ENCODE measurements around the gene NCKAP5.
A peak's percentile ranks its signal among the peaks of the same experiment; 100 is the strongest.

Gene NCKAP5

DNA sequence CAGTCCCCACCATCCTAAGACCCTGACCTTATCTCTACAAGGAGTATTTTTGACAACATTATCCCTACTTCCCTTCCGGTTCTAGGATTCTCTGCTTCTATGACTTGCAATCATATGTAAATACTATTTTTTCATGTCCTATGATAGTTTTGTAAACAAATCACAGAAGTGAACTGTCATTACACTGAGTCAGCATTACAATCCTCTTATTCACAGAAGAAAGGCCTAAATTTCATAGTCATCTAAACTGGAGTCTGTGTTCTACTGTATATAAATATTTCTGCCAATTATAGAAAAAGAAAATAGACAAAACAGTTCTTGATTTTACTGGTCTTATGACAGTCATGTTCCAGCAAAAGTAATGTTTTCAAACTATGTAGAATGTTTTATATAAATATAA, 265.1 kb downstream of the NCKAP5 start:
- TF ChIP-seq CTCF (IDR thresholded peaks at IDR 0.05; ENCODE audit: poor library complexity, severe bottlenecking): no peak
- no peaks in the 10 kb centered on the region for H3K4me1 ChIP-seq (ENCODE audit: insufficient read depth, poor library complexity, severe bottlenecking)
- H3K4me3 ChIP-seq (ENCODE audit: severe bottlenecking): no peak overlapping the region
- H3K27ac ChIP-seq (ENCODE audit: poor library complexity, severe bottlenecking): no peak overlapping the region
- ATAC-seq (ENCODE audit: low read depth): no peak
- H3K36me3 ChIP-seq (ENCODE audit: low read depth): no peaks in the 10 kb centered on the region
- H3K9me3 ChIP-seq (ENCODE audit: severe bottlenecking): no peaks in the 10 kb centered on the region
- no peak for DNase-seq (ENCODE audit: low spot score)
- H3K27me3 ChIP-seq (ENCODE audit: insufficient read depth, poor library complexity, severe bottlenecking): no peaks in the 10 kb centered on the region

GRCh38 chr2:133296401-133296800, 271.9 kb downstream of the NCKAP5 start:
- ATAC-seq (ENCODE audit: low read depth) (no peak; the same call in 2 of the 3 replicates), DNase-seq (ENCODE audit: low spot score) (no peak)
- no peaks in the 10 kb centered on the region for H3K27me3 ChIP-seq (ENCODE audit: insufficient read depth, poor library complexity, severe bottlenecking)
- H3K4me3 ChIP-seq (ENCODE audit: severe bottlenecking): no peak overlapping the region
- TF ChIP-seq CTCF (IDR thresholded peaks at IDR 0.05; ENCODE audit: poor library complexity, severe bottlenecking): no peak
- no peak overlapping the region for H3K27ac ChIP-seq (ENCODE audit: poor library complexity, severe bottlenecking)
- no peaks in the 10 kb centered on the region for H3K36me3 ChIP-seq (ENCODE audit: low read depth)
- H3K9me3 ChIP-seq (ENCODE audit: severe bottlenecking): no peaks in the 10 kb centered on the region
- no peaks in the 10 kb centered on the region for H3K4me1 ChIP-seq (ENCODE audit: insufficient read depth, poor library complexity, severe bottlenecking)

GRCh38 chr2:133293544-133294353, 274.5 kb downstream of the NCKAP5 start:
- no peaks in the 10 kb centered on the region for H3K27me3 ChIP-seq (ENCODE audit: insufficient read depth, poor library complexity, severe bottlenecking)
- DNase-seq (ENCODE audit: low spot score) (no peak), ATAC-seq (ENCODE audit: low read depth) (no peak)
- H3K36me3 ChIP-seq (ENCODE audit: low read depth): no peaks in the 10 kb centered on the region
- no peak overlapping the region for H3K4me3 ChIP-seq (ENCODE audit: severe bottlenecking)
- no peak overlapping the region for H3K27ac ChIP-seq (ENCODE audit: poor library complexity, severe bottlenecking)
- H3K9me3 ChIP-seq (ENCODE audit: severe bottlenecking): no peaks in the 10 kb centered on the region
- no peak for TF ChIP-seq CTCF (IDR thresholded peaks at IDR 0.05; ENCODE audit: poor library complexity, severe bottlenecking)
- H3K4me1 ChIP-seq (ENCODE audit: insufficient read depth, poor library complexity, severe bottlenecking): no peaks in the 10 kb centered on the region

DNA sequence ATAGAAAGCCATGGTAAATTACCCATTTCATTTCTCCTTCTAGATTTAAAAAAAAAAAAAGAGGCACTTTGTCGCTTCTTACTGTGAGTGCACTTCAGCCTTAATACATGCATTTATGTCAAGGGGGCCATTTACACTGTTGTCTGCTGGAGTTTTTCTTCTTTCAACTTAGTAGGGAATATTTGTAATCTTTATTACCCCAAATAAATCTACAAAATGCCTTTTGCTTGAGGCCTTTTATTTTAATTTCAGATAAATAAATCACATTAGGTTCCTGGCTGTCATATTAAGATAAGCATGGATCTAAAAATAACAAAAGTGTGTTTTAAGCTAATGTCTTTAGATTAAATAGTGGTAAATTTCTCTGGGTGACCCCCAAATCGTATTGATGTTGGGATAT, 276.0 kb downstream of the NCKAP5 start:
- H3K9me3 ChIP-seq (ENCODE audit: severe bottlenecking): no peaks in the 10 kb centered on the region
- H3K36me3 ChIP-seq (ENCODE audit: low read depth): no peaks in the 10 kb centered on the region
- TF ChIP-seq CTCF (IDR thresholded peaks at IDR 0.05; ENCODE audit: poor library complexity, severe bottlenecking): no peak
- no peak for ATAC-seq (ENCODE audit: low read depth)
- H3K27ac ChIP-seq (ENCODE audit: poor library complexity, severe bottlenecking): no peak overlapping the region
- no peak for DNase-seq (ENCODE audit: low spot score)
- H3K4me1 ChIP-seq (ENCODE audit: insufficient read depth, poor library complexity, severe bottlenecking): peaks cover 3% of the 10 kb centered on the region
- no peaks in the 10 kb centered on the region for H3K27me3 ChIP-seq (ENCODE audit: insufficient read depth, poor library complexity, severe bottlenecking)
- H3K4me3 ChIP-seq (ENCODE audit: severe bottlenecking): no peak overlapping the region

DNA sequence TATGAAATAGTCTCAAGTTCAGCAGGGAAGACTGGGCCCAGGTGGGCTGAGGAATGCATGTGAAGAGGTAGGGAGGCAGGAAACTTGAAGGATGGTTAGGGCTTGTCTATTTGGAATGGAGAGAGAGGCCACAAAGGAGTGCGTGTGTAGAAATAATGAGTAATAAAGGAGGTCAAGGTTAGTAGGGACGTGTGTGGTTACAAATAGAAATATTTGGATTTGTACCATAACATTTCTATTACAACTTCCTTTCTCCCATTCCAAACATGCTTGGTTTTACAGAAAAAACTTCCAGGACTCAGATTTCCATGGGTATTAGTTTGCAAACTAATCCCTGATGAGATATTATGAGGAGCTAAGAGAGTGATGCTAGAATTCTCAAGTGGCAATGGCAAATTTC, 280.6 kb downstream of the NCKAP5 start:
- DNase-seq (ENCODE audit: low spot score) (no peak), ATAC-seq (ENCODE audit: low read depth) (peak; percentile 65; the same call in 2 of the 3 replicates)
- Histone ChIP-seq H3K36me3 (ENCODE audit: low read depth) (no peaks in the 10 kb centered on the region), H3K27me3 (ENCODE audit: insufficient read depth, poor library complexity, severe bottlenecking) (no peaks in the 10 kb centered on the region), H3K4me3 (ENCODE audit: severe bottlenecking) (no peak overlapping the region), H3K27ac (ENCODE audit: poor library complexity, severe bottlenecking) (peak overlapping the region; percentile 14), H3K9me3 (ENCODE audit: severe bottlenecking) (no peaks in the 10 kb centered on the region), H3K4me1 (ENCODE audit: insufficient read depth, poor library complexity, severe bottlenecking) (peaks cover 14% of the 10 kb centered on the region)
- TF ChIP-seq CTCF (IDR thresholded peaks at IDR 0.05; ENCODE audit: poor library complexity, severe bottlenecking): no peak

Measured in RWPE2 (cell line).